Measurements from ENCODE around the gene REC8. TPM values are rescaled to one million over a fixed set of nuclear protein-coding genes. Genes with fewer than 3 reads are reported as not detected.

Gene REC8
- total RNA-seq, 4 donors from 2014 or later: 9.5 to 54.3 (median 42.1) TPM

GRCh38 chr14:24139272-24139934 lies 32.5 kb upstream of the REC8 start:
- Histone ChIP-seq H3K27ac (peak overlapping the region in 1 of 2 donors; percentile 27), H3K9me3 (no peaks in the 10 kb centered on the region), H3K36me3 (no peaks in the 10 kb centered on the region), H3K4me3 (no peak overlapping the region), H3K27me3 (no peaks in the 10 kb centered on the region), H3K4me1 (peaks cover 4 to 7% of the 10 kb centered on the region in 2 donors)
- intact Hi-C loops (cut with DNase I; ENCODE audit: low total_unique reads): no loop called here
- DNase-seq: no peak
- no peak for TF ChIP-seq CTCF (IDR thresholded peaks at IDR 0.05)
- no peak for TF ChIP-seq POLR2A (IDR thresholded peaks at IDR 0.05)

GRCh38 chr14:24141097-24141880 lies 30.6 kb upstream of the REC8 start, which contains the start of gene EMC9:
Gene EMC9, minus strand, starts transcription at chr14:24141591. Its CDS starts 287 bp downstream, at chr14:24141304.
- Histone ChIP-seq H3K4me3 (peak within 1 kb of the TSS; percentile 65 to 92), H3K36me3 (no peaks in the 10 kb centered on the region), H3K27ac (peak within 1 kb of the TSS; percentile 86 to 90), H3K27me3 (no peaks in the 10 kb centered on the region), H3K4me1 (peaks cover 4 to 7% of the 10 kb centered on the region in 2 donors), H3K9me3 (no peaks in the 10 kb centered on the region)
- peak; percentile 99 to 100 for DNase-seq
- peak; percentile 90 for TF ChIP-seq POLR2A (IDR thresholded peaks at IDR 0.05)
- peak; percentile 41 to 81 (median 66) for TF ChIP-seq CTCF (IDR thresholded peaks at IDR 0.05)
- intact Hi-C loops (cut with DNase I; ENCODE audit: low total_unique reads): no loop called here

- Histone ChIP-seq H3K4me1 (peaks cover 6 to 8% of the 10 kb centered on the region in 2 donors), H3K4me3 (no peak overlapping the region), H3K36me3 (no peaks in the 10 kb centered on the region), H3K27me3 (no peaks in the 10 kb centered on the region), H3K9me3 (no peaks in the 10 kb centered on the region), H3K27ac (no peak overlapping the region)
- no peak for TF ChIP-seq CTCF (IDR thresholded peaks at IDR 0.05)
- TF ChIP-seq POLR2A (IDR thresholded peaks at IDR 0.05): no peak
- no peak for DNase-seq
- intact Hi-C loops (cut with DNase I; ENCODE audit: low total_unique reads): no loop called here
Observed at GRCh38 chr14:24143511-24143910, 28.4 kb upstream of the REC8 start.

- Histone ChIP-seq H3K4me1 (peaks cover 6 to 8% of the 10 kb centered on the region in 2 donors), H3K27ac (no peak overlapping the region), H3K27me3 (no peaks in the 10 kb centered on the region), H3K4me3 (no peak overlapping the region), H3K36me3 (no peaks in the 10 kb centered on the region), H3K9me3 (no peaks in the 10 kb centered on the region)
- DNase-seq: no peak
- intact Hi-C loops (cut with DNase I; ENCODE audit: low total_unique reads): no loop called here
- no peak for TF ChIP-seq CTCF (IDR thresholded peaks at IDR 0.05)
- no peak for TF ChIP-seq POLR2A (IDR thresholded peaks at IDR 0.05)
Observed at GRCh38 chr14:24144451-24144850, 27.4 kb upstream of the REC8 start.

GRCh38 chr14:24145219-24145618 lies 26.7 kb upstream of the REC8 start:
- Histone ChIP-seq H3K4me3 (no peak overlapping the region), H3K9me3 (no peaks in the 10 kb centered on the region), H3K27ac (peak overlapping the region; percentile 90 to 92), H3K36me3 (no peaks in the 10 kb centered on the region), H3K27me3 (no peaks in the 10 kb centered on the region), H3K4me1 (peaks cover 4 to 6% of the 10 kb centered on the region in 2 donors)
- no peak for TF ChIP-seq POLR2A (IDR thresholded peaks at IDR 0.05)
- TF ChIP-seq CTCF (IDR thresholded peaks at IDR 0.05): no peak
- DNase-seq: no peak
- intact Hi-C loops (cut with DNase I; ENCODE audit: low total_unique reads): no loop called here

All from uterus (tissue), 4 donors.